Activated CD4-positive, alpha-beta T cell treated with anti-CD3 and anti-CD28 coated beads, Interleukin-2, amount 50 U/mL, for 16 hours (primary cell): Measurements from ENCODE around the gene EVA1A.
"Not testable (repeated sequence)": the region's sequence is repeated elsewhere in the genome, so short reads cannot be mapped to it uniquely, and the experiment has no call there.

Experiments
- DNase-seq: peaks from one replicate; pipeline ENCODE4 v3.0.0-alpha.2; 2020

EVA1A gene

GRCh38 chr2:75480971-75481836 is 79.5 kb downstream of the EVA1A start:
- no peak for DNase-seq

DNA sequence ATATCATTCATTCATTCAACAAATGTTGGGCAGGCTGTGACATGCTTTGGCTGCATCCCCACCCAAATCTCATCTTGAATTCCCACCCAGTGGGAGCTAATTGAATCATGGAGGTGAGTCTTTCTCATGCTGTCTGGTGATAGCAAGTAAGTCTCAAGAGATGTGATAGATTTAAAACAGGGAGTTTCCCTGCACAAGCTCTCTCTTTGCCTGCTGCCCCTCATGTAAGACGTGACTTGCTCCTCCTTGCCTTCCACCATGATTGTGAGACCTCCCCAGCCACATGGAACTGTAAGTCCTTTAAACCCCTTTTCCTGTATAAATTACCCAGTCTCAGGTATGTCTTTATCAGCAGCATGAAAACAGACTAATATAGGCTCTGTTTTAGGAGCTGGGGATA is 83.0 kb downstream of the EVA1A start:
- DNase-seq, result not testable (repeated sequence)

GRCh38 chr2:75476761-75477160 is 84.0 kb downstream of the EVA1A start:
- peak; percentile 23 for DNase-seq

GRCh38 chr2:75475976-75476375 is 84.8 kb downstream of the EVA1A start:
- DNase-seq, result no peak

GRCh38 chr2:75475049-75475448 is 85.7 kb downstream of the EVA1A start:
- no peak for DNase-seq

- no peak for DNase-seq
Measured at GRCh38 chr2:75474115-75474514, 86.6 kb downstream of the EVA1A start.

GRCh38 chr2:75466708-75467311 is 93.9 kb downstream of the EVA1A start:
- peak; percentile 15 for DNase-seq

- DNase-seq, result no peak
Measured at GRCh38 chr2:75465317-75465984, 95.3 kb downstream of the EVA1A start.

GRCh38 chr2:75464348-75464946 is 96.3 kb downstream of the EVA1A start:
- DNase-seq, result no peak

- DNase-seq, result no peak
Measured at GRCh38 chr2:75462721-75463120, 98.0 kb downstream of the EVA1A start.

GRCh38 chr2:75462206-75462605 is 98.5 kb downstream of the EVA1A start:
- DNase-seq, result no peak

DNA sequence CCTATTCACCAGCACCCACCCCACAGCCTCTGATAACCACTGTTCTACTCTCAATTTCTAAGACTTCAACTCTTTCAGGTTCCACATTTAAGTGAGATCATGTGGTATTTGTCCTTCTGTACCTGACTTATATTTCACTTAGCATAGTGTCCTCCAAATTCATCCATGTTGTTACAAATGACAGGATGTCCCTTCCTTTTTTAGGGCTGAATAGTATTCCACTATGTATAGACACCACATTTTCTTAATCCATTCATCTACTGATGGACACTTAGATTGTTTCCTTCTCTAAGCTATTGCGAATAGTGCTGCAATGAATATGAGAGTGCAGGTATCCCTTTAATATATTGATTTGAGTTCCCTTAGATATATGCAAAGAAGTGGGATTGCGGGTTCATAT is 100.1 kb downstream of the EVA1A start:
- DNase-seq, result no peak

GRCh38 chr2:75459565-75460310 is 101.0 kb downstream of the EVA1A start:
- no peak for DNase-seq

GRCh38 chr2:75458201-75458600 is 102.5 kb downstream of the EVA1A start:
- DNase-seq, result no peak

- no peak for DNase-seq
Measured at GRCh38 chr2:75456825-75457224, 103.9 kb downstream of the EVA1A start.

GRCh38 chr2:75456111-75456510 is 104.6 kb downstream of the EVA1A start:
- DNase-seq, result no peak

GRCh38 chr2:75454241-75454620 is 106.5 kb downstream of the EVA1A start:
- no peak for DNase-seq

DNA sequence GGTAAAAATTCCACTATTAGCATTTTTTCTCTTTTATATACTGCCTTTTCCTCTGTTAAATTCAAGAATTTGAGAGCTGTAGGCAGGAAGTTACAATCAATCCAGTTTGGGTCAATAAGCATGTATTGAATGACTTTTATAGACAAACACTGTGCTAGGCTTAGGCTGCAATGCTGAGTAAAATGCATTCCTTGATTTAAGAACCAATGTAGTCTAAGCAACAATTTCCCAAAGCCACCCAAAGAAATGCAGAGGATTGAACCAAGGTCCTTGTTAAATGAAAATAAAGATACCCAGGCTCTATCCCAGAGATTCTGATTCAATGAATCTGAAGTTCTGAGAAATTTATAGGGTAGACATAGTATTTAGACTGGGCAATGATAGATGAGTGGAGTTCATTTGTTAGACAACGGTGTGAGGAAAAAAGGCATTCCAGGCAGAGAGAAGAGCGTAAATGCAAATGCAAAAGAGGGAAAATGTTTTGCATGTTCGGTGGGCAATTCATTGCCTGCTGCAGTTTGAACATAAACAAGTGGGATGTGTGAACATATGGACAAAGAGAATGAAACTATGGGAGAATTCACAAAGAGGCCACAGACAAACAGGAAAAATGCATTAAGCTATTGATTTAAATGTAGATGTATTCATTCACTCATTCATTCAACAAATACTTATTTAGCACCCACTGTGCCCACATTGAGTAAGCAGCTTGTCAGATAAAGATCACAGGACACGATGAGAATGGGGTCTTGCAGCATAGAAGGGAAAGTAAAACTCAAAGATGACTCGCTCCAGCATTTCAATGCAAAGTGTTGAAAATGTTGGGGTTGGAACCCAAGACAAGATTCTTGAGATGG is 107.1 kb downstream of the EVA1A start:
- DNase-seq, result no peak

DNA sequence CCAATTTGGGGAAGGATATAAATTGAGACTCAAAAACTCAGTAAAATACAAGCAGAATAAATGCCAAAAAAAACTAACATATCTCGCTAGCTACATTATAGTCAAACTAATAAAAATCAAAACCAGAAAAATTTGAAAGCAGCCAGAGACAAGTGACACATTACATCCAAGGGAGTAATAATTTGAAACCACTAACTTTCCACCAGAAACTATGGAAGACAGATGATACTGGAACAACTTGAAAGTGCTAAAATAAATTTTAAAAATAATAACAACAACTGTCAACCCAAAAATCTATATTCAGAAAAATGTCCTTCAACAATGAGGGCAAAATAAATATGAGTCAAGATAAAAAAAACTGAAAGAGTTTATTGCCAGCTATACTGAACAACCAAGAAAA is 110.7 kb downstream of the EVA1A start:
- DNase-seq, result no peak

- no peak for DNase-seq
Measured at GRCh38 chr2:75447176-75447575, 113.6 kb downstream of the EVA1A start.
